ENCODE results near the gene SCD. TPM values are rescaled to one million over a fixed set of nuclear protein-coding genes. Genes with fewer than 3 reads are reported as not detected.

SCD gene
- total and polyA plus RNA-seq, 2 of the 13 experiments (the other 11 are each of a cell fraction or from before 2014, with no cell fraction given), result 492 to 512 TPM

DNA sequence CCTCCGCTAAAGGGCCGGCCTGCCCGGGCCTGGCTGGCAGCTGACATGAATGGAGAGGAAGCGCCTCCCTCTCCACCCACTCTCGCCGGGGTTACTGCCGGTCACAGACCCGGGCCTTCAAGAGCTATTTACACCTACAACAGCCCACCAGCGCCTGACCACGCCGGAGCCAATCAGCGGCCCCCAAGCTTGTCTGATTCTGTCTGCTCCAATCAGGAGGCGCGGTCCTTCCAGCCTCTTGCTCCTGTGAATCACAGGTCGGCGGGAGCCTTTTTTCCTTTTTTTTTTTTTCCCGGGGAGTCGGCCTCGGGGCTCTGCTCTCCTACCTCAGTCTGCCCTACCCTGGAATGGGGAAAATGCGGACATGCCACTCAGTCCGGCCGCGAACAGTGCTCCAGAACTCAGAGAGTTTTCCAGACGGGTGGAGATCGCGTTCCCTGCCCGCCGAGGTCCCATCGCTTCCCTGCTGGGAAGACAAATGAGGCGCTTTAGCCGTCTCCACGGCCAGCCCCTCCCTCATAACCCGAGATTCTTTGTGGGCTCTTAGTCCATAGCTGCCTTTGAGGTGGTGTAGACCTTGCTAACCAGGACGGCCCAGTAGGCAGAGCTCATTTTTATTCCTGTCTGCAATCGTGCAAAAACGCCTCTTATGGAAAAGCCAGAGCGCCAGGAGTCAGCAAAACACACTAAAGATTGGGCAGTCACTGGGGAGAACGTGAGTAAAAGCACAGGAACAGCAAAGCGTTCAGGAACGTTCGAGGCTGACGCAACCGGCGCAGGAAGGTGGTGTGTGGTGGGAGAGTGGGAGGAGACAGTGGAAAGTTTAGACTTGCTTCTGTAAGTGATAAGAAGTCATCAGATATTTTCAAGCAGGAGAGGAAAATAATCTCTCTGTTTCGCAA lies 26.5 kb downstream of the SCD start (continued):
- TF ChIP-seq ZNF446 (CRISPR knock-in tag; IDR thresholded peaks at IDR 0.05) (no peak; the same call in 1 of the 2 replicates), HMG20A (CRISPR knock-in tag; IDR thresholded peaks at IDR 0.05; ENCODE audit: borderline replicate concordance) (no peak; the same call in 1 of the 2 replicates), KDM1A (CRISPR knock-in tag; IDR thresholded peaks at IDR 0.05) (0 out of 2 replicates have a peak, but pooled peaks have one; percentile 47), CC2D1A (CRISPR knock-in tag; IDR thresholded peaks at IDR 0.05) (0 out of 2 replicates have a peak, but pooled peaks have one; percentile 73), ATF7 (IDR thresholded peaks at IDR 0.05) (0 out of 2 replicates have a peak, but pooled peaks have one; percentile 51), ATF7 (CRISPR knock-in tag; IDR thresholded peaks at IDR 0.05) (no peak; the same call in 1 of the 2 replicates), ZFP41 (CRISPR knock-in tag; IDR thresholded peaks at IDR 0.05; ENCODE audit: borderline replicate concordance) (no peak), DNMT1 (CRISPR knock-in tag; IDR thresholded peaks at IDR 0.05) (no peak), CEBPB (IDR thresholded peaks at IDR 0.05; ENCODE audit: borderline replicate concordance, low read depth, low read length) (peak; percentile 90), MIER3 (CRISPR knock-in tag; IDR thresholded peaks at IDR 0.05; ENCODE audit: borderline replicate concordance) (peak; percentile 9; the same call in 1 of the 2 replicates), NFKB2 (CRISPR knock-in tag; IDR thresholded peaks at IDR 0.05; ENCODE audit: borderline replicate concordance) (no peak; the same call in 1 of the 2 replicates), FOXM1 (CRISPR knock-in tag; IDR thresholded peaks at IDR 0.05) (no peak), ZNF12 (CRISPR knock-in tag; IDR thresholded peaks at IDR 0.05) (no peak), JUN (CRISPR knock-in tag; IDR thresholded peaks at IDR 0.05) (no peak)
- TF ChIP-seq, protein P1, sequence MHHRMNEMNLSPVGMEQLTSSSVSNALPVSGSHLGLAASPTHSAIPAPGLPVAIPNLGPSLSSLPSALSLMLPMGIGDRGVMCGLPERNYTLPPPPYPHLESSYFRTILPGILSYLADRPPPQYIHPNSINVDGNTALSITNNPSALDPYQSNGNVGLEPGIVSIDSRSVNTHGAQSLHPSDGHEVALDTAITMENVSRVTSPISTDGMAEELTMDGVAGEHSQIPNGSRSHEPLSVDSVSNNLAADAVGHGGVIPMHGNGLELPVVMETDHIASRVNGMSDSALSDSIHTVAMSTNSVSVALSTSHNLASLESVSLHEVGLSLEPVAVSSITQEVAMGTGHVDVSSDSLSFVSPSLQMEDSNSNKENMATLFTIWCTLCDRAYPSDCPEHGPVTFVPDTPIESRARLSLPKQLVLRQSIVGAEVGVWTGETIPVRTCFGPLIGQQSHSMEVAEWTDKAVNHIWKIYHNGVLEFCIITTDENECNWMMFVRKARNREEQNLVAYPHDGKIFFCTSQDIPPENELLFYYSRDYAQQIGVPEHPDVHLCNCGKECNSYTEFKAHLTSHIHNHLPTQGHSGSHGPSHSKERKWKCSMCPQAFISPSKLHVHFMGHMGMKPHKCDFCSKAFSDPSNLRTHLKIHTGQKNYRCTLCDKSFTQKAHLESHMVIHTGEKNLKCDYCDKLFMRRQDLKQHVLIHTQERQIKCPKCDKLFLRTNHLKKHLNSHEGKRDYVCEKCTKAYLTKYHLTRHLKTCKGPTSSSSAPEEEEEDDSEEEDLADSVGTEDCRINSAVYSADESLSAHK (CRISPR knock-in tag; IDR thresholded peaks at IDR 0.05; ENCODE audit: borderline replicate concordance), result no peak
- TF ChIP-seq, protein P2, sequence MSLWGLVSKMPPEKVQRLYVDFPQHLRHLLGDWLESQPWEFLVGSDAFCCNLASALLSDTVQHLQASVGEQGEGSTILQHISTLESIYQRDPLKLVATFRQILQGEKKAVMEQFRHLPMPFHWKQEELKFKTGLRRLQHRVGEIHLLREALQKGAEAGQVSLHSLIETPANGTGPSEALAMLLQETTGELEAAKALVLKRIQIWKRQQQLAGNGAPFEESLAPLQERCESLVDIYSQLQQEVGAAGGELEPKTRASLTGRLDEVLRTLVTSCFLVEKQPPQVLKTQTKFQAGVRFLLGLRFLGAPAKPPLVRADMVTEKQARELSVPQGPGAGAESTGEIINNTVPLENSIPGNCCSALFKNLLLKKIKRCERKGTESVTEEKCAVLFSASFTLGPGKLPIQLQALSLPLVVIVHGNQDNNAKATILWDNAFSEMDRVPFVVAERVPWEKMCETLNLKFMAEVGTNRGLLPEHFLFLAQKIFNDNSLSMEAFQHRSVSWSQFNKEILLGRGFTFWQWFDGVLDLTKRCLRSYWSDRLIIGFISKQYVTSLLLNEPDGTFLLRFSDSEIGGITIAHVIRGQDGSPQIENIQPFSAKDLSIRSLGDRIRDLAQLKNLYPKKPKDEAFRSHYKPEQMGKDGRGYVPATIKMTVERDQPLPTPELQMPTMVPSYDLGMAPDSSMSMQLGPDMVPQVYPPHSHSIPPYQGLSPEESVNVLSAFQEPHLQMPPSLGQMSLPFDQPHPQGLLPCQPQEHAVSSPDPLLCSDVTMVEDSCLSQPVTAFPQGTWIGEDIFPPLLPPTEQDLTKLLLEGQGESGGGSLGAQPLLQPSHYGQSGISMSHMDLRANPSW (CRISPR knock-in tag; IDR thresholded peaks at IDR 0.05; ENCODE audit: borderline replicate concordance), result no peak; the same call in 1 of the 2 replicates
- TF ChIP-seq, protein P3, sequence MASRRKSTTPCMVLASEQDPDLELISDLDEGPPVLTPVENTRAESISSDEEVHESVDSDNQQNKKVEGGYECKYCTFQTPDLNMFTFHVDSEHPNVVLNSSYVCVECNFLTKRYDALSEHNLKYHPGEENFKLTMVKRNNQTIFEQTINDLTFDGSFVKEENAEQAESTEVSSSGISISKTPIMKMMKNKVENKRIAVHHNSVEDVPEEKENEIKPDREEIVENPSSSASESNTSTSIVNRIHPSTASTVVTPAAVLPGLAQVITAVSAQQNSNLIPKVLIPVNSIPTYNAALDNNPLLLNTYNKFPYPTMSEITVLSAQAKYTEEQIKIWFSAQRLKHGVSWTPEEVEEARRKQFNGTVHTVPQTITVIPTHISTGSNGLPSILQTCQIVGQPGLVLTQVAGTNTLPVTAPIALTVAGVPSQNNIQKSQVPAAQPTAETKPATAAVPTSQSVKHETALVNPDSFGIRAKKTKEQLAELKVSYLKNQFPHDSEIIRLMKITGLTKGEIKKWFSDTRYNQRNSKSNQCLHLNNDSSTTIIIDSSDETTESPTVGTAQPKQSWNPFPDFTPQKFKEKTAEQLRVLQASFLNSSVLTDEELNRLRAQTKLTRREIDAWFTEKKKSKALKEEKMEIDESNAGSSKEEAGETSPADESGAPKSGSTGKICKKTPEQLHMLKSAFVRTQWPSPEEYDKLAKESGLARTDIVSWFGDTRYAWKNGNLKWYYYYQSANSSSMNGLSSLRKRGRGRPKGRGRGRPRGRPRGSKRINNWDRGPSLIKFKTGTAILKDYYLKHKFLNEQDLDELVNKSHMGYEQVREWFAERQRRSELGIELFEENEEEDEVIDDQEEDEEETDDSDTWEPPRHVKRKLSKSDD (CRISPR knock-in tag; IDR thresholded peaks at IDR 0.05; ENCODE audit: low read depth), result no peak
- TF ChIP-seq, protein P4, sequence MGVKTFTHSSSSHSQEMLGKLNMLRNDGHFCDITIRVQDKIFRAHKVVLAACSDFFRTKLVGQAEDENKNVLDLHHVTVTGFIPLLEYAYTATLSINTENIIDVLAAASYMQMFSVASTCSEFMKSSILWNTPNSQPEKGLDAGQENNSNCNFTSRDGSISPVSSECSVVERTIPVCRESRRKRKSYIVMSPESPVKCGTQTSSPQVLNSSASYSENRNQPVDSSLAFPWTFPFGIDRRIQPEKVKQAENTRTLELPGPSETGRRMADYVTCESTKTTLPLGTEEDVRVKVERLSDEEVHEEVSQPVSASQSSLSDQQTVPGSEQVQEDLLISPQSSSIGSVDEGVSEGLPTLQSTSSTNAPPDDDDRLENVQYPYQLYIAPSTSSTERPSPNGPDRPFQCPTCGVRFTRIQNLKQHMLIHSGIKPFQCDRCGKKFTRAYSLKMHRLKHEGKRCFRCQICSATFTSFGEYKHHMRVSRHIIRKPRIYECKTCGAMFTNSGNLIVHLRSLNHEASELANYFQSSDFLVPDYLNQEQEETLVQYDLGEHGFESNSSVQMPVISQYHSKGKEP (CRISPR knock-in tag; IDR thresholded peaks at IDR 0.05), result no peak
- TF ChIP-seq, protein P5, sequence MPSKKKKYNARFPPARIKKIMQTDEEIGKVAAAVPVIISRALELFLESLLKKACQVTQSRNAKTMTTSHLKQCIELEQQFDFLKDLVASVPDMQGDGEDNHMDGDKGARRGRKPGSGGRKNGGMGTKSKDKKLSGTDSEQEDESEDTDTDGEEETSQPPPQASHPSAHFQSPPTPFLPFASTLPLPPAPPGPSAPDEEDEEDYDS (CRISPR knock-in tag; IDR thresholded peaks at IDR 0.05), result peak; percentile 95
